Measurements from ENCODE around the gene ZNF700.
"Not testable (repeated sequence)": the region's sequence is repeated elsewhere in the genome, so short reads cannot be mapped to it uniquely, and the experiment has no call there.

ZNF700 gene

GRCh38 chr19:11924886-11925650 is at the start of gene ZNF700:
ZNF700 (plus strand) TSS chr19:11925107; CDS start chr19:11925211, 104 bp downstream.
- DNase-seq = peak; percentile 97

GRCh38 chr19:11879687-11880266 is 45.1 kb upstream of the ZNF700 start:
- peak; percentile 15 for DNase-seq

- DNase-seq = no peak
These were observed 44.3 kb upstream of the ZNF700 start for GRCh38 chr19:11880598-11880997.

- DNase-seq = peak; percentile 50
These were observed 43.6 kb upstream of the ZNF700 start for GRCh38 chr19:11881151-11881800.

GRCh38 chr19:11882606-11883005 is 42.3 kb upstream of the ZNF700 start:
- no peak for DNase-seq

- no peak for DNase-seq
These were observed 37.7 kb upstream of the ZNF700 start for GRCh38 chr19:11887234-11887610.

- DNase-seq = peak; percentile 25
These were observed 37.0 kb upstream of the ZNF700 start, which contains the start of gene ZNF69 for GRCh38 chr19:11887611-11888531. ZNF69 (plus strand) TSS chr19:11887782; CDS start chr19:11887924, 142 bp downstream.

- not testable (repeated sequence) for DNase-seq
These were observed 35.0 kb upstream of the ZNF700 start for GRCh38 chr19:11889901-11890300.

GRCh38 chr19:11890634-11891033 is 34.3 kb upstream of the ZNF700 start:
- no peak for DNase-seq

GRCh38 chr19:11894851-11895250 is 30.1 kb upstream of the ZNF700 start:
- DNase-seq = no peak

GRCh38 chr19:11902228-11902627 is 22.7 kb upstream of the ZNF700 start:
- DNase-seq = no peak

GRCh38 chr19:11905928-11906327 is 19.0 kb upstream of the ZNF700 start:
- DNase-seq = no peak

- DNase-seq = not testable (repeated sequence)
These were observed 13.0 kb upstream of the ZNF700 start for GRCh38 chr19:11911937-11912336.

GRCh38 chr19:11914417-11915051 is 10.4 kb upstream of the ZNF700 start:
- not testable (repeated sequence) for DNase-seq

- no peak for DNase-seq
These were observed 2.9 kb upstream of the ZNF700 start for GRCh38 chr19:11921852-11922495.

- DNase-seq = not testable (repeated sequence)
These were observed 812 bp downstream of the ZNF700 start for GRCh38 chr19:11925651-11926187.

GRCh38 chr19:11927227-11927626 is 2.3 kb downstream of the ZNF700 start:
- no peak for DNase-seq

GRCh38 chr19:11931051-11931450 is 6.1 kb downstream of the ZNF700 start:
- no peak for DNase-seq

- no peak for DNase-seq
These were observed 6.6 kb downstream of the ZNF700 start for GRCh38 chr19:11931513-11931912.

- DNase-seq = not testable (repeated sequence)
These were observed 10.9 kb downstream of the ZNF700 start for GRCh38 chr19:11935829-11936228.

- DNase-seq = not testable (repeated sequence)
These were observed 13.5 kb downstream of the ZNF700 start for GRCh38 chr19:11938383-11938782.

Measured in activated CD4-positive, alpha-beta T cell treated with anti-CD3 and anti-CD28 coated beads, Interleukin-10, Interleukin-2, amounts not matched to agents 100 ng/mL and 50 ng/mL, durations not matched to agents 16 hours and 8 hours (primary cell).